Prostate gland (tissue), 2 donors: ENCODE data around the gene REPIN1. TPM values are rescaled to one million over a fixed set of nuclear protein-coding genes. Genes with fewer than 3 reads are reported as not detected.

ENCODE experiments used
- DNase-seq: peaks from one replicate; pipeline ENCODE4 v3.0.0-alpha.2; 2019; ENCODE audit warnings: low spot score
- H3K27ac ChIP-seq, 2 donors: fragments of 200-600 bp; sonication (generic); 2 replicates each; pipeline ENCODE4 v1.5.1; 2017 to 2019
- H3K27me3 ChIP-seq: fragments of 200-600 bp; sonication (generic); replicated peaks from 2 replicates; pipeline ENCODE4 v1.5.1; 2019; ENCODE audit not compliant: insufficient read depth
- H3K36me3 ChIP-seq, 2 donors: fragments of 200-600 bp; sonication (generic); 1 replicate in 1 of 2; 2 replicates in 1 of 2; pipeline versions ENCODE4 v1.5.1 to v1.8.1; 2017 to 2019
- H3K4me1 ChIP-seq: fragments of 200-600 bp; sonication (generic); replicated peaks from 2 replicates; pipeline ENCODE4 v1.5.1; 2019
- H3K4me3 ChIP-seq, 2 donors: fragments of 200-600 bp; sonication (generic); 2 replicates each; pipeline ENCODE4 v1.5.1; 2017 to 2019
- H3K9me3 ChIP-seq: fragments of 200-600 bp; sonication (generic); 2 replicates; pipeline ENCODE4 v1.5.1; 2017
- CTCF ChIP-seq, 4 experiments: fragments of 200-600 bp in 2 of 4; fragments of 450-650 bp in 2 of 4; sonication (generic) in 2 of 4; IDR thresholded peaks; 1 replicate in 3 of 4; 2 replicates in 1 of 4; pipeline ENCODE4 v1.5.1; 2016 to 2019; ENCODE audit warnings: antibody characterized with exemption in 4 of 4, mild to moderate bottlenecking in 2 of 4, moderate library complexity in 2 of 4
- POLR2A ChIP-seq: fragments of 450-650 bp; IDR thresholded peaks from one replicate; pipeline ENCODE4 v1.6.1; 2016; ENCODE audit warnings: antibody characterized with exemption, mild to moderate bottlenecking
- POLR2AphosphoS5 ChIP-seq: sonication (generic); formaldehyde crosslinking; IDR thresholded peaks from one replicate; pipeline ENCODE4 v1.6.1; 2017; ENCODE audit warnings: antibody characterized with exemption
- WGBS: methylation state at CpG from one replicate; pipeline ENCODE4 v1.1.5; 2018; 5-methylcytosine and 5-hydroxymethylcytosine counted together
- intact Hi-C: fragments of 100-400 bp; cut with DNase I; formaldehyde crosslinking; loops from one replicate; pipeline ENCODE4 v1.14.2; 2022
- total RNA-seq, 2 donors: library from RNA; depleted of rRNA; stranded (reverse); fragments of >200 nt; gene quantifications; one replicate each; pipeline ENCODE4 v1.1.0, GENCODE V29; 2016

REPIN1 gene
- total RNA-seq, 2 donors from 2014 or later, result 150 to 171 TPM

- Histone ChIP-seq H3K36me3 (no peaks in the 10 kb centered on the region), H3K27me3 (peaks cover 2% of the 10 kb centered on the region), H3K4me3 (no peak overlapping the region), H3K9me3 (no peaks in the 10 kb centered on the region), H3K27ac (no peak overlapping the region), H3K4me1 (no peaks in the 10 kb centered on the region)
- TF ChIP-seq CTCF (IDR thresholded peaks at IDR 0.05) (no peak), POLR2AphosphoS5 (no peak), POLR2A (no peak)
- no peak for DNase-seq
- intact Hi-C loops, result no loop called here
- 88% methylated on average over 2 of the region's 2 CpGs for WGBS
Observed at GRCh38 chr7:150343225-150343624, 25.4 kb upstream of the REPIN1 start.

- Histone ChIP-seq H3K27me3 (peaks cover 2% of the 10 kb centered on the region), H3K4me1 (no peaks in the 10 kb centered on the region), H3K36me3 (no peaks in the 10 kb centered on the region), H3K9me3 (no peaks in the 10 kb centered on the region), H3K27ac (no peak overlapping the region), H3K4me3 (no peak overlapping the region)
- no peak for DNase-seq
- intact Hi-C loops, result no loop called here
- no peak for TF ChIP-seq POLR2AphosphoS5
Observed at GRCh38 chr7:150344299-150344698, 24.3 kb upstream of the REPIN1 start.

GRCh38 chr7:150345012-150345411, 23.6 kb upstream of the REPIN1 start:
- Histone ChIP-seq H3K4me3 (no peak overlapping the region), H3K27me3 (peaks cover 2% of the 10 kb centered on the region), H3K4me1 (no peaks in the 10 kb centered on the region), H3K9me3 (no peaks in the 10 kb centered on the region), H3K36me3 (no peaks in the 10 kb centered on the region), H3K27ac (no peak overlapping the region)
- intact Hi-C loops, result no loop called here
- DNase-seq, result no peak
- TF ChIP-seq POLR2A (no peak), CTCF (IDR thresholded peaks at IDR 0.05) (no peak), POLR2AphosphoS5 (no peak)
- 78% methylated on average over 1 of the region's 1 CpG for WGBS

GRCh38 chr7:150346922-150347321, 21.7 kb upstream of the REPIN1 start:
- 88% methylated on average over 5 of the region's 5 CpGs for WGBS
- no peak overlapping the region for H3K27ac ChIP-seq
- intact Hi-C loops, result no loop called here
- H3K36me3 ChIP-seq, result no peaks in the 10 kb centered on the region
- H3K4me1 ChIP-seq, result no peaks in the 10 kb centered on the region
- no peak for DNase-seq
- no peak overlapping the region for H3K4me3 ChIP-seq
- H3K27me3 ChIP-seq, result peaks cover 2% of the 10 kb centered on the region
- H3K9me3 ChIP-seq, result no peaks in the 10 kb centered on the region
- no peak for TF ChIP-seq CTCF (IDR thresholded peaks at IDR 0.05)
- TF ChIP-seq POLR2AphosphoS5, result no peak
- no peak for TF ChIP-seq POLR2A

GRCh38 chr7:150351587-150352194, 16.9 kb upstream of the REPIN1 start:
- DNase-seq, result no peak
- Histone ChIP-seq H3K4me3 (no peak overlapping the region), H3K36me3 (no peaks in the 10 kb centered on the region), H3K27me3 (no peaks in the 10 kb centered on the region), H3K27ac (no peak overlapping the region), H3K4me1 (no peaks in the 10 kb centered on the region), H3K9me3 (no peaks in the 10 kb centered on the region)
- intact Hi-C loops, result no loop called here
- 57% methylated on average over 8 of the region's 8 CpGs for WGBS
- TF ChIP-seq CTCF (IDR thresholded peaks at IDR 0.05), result no peak
- no peak for TF ChIP-seq POLR2AphosphoS5
- TF ChIP-seq POLR2A, result no peak
